Gastrocnemius medialis (tissue), 4 donors: Measurements from ENCODE around the gene BPGM. TPM values are rescaled to one million over a fixed set of nuclear protein-coding genes. Genes with fewer than 3 reads are reported as not detected.

Source experiments
- ATAC-seq, 2 donors: fragments of 150-250 bp; one replicate each; pipeline ENCODE4 v1.9.1; 2016
- DNase-seq, 2 donors: peaks; one replicate each; pipeline ENCODE4 v3.0.0-alpha.2; 2019
- H3K27ac ChIP-seq, 4 donors: fragments of 200-600 bp; sonication (generic); 1 replicate in 1 of 4; 2 replicates in 3 of 4; pipeline ENCODE4 v1.5.1; 2016 to 2018; ENCODE audit warnings: mild to moderate bottlenecking in 2 of 4, moderate library complexity in 1 of 4
- H3K27me3 ChIP-seq, 3 donors: fragments of 200-600 bp; sonication (generic) in 2 of 3; 1 replicate in 1 of 3; 2 replicates in 2 of 3; pipeline versions ENCODE4 v1.5.1 to v1.6.0; 2016 to 2019; ENCODE audit warnings: mild to moderate bottlenecking in 1 of 3, moderate library complexity in 1 of 3
- H3K36me3 ChIP-seq, 2 donors: fragments of 200-600 bp; sonication (generic) in 1 of 2; one replicate each; pipeline ENCODE4 v1.5.1; 2017 to 2018
- H3K4me1 ChIP-seq, 2 donors: fragments of 200-600 bp; sonication (generic) in 1 of 2; one replicate each; pipeline ENCODE4 v1.5.1; 2016 to 2017; ENCODE audit warnings: mild to moderate bottlenecking in 2 of 2
- H3K4me3 ChIP-seq, 4 donors: fragments of 200-600 bp; sonication (generic) in 3 of 4; 1 replicate in 1 of 4; 2 replicates in 3 of 4; pipeline ENCODE4 v1.5.1; 2016 to 2019; ENCODE audit warnings: mild to moderate bottlenecking in 2 of 4
- H3K9me3 ChIP-seq, 3 donors: fragments of 200-600 bp; sonication (generic) in 2 of 3; 1 replicate in 1 of 3; 2 replicates in 2 of 3; pipeline ENCODE4 v1.5.1; 2016 to 2019
- CTCF ChIP-seq, 5 experiments: fragments of 450-650 bp in 3 of 5; fragments of 200-600 bp in 2 of 5; sonication (generic) in 2 of 5; IDR thresholded peaks in 4 of 5; conservative IDR thresholded peaks in 1 of 5; 1 replicate in 4 of 5; 2 replicates in 1 of 5; pipeline ENCODE4 v1.5.1; 2016 to 2019; ENCODE audit warnings: antibody characterized with exemption in 5 of 5, mild to moderate bottlenecking in 3 of 5, moderate library complexity in 3 of 5
- POLR2A ChIP-seq, 2 donors: fragments of 450-650 bp; IDR thresholded peaks; one replicate each; pipeline ENCODE4 v1.6.1; 2017; ENCODE audit warnings: antibody characterized with exemption in 2 of 2, mild to moderate bottlenecking in 2 of 2, moderate library complexity in 2 of 2
- in situ Hi-C, 4 donors: fragments of 200-750 bp; cut with MboI; loops; one replicate each; pipeline versions ENCODE4 v1.15.0 to v1.8.0; 2017; ENCODE audit warnings: low sequenced_read_pairs in 4 of 4
- intact Hi-C: fragments of 100-400 bp; cut with DNase I; formaldehyde crosslinking; loops from one replicate; pipeline ENCODE4 v1.15.1; 2023; ENCODE audit warnings: low total_unique reads
- total RNA-seq, 4 donors: library from RNA; depleted of rRNA; stranded (reverse); fragments of >200 nt; gene quantifications; one replicate each; pipeline versions ENCODE4 v1.1.0 to v1.2.3, GENCODE V29; 2016

The BPGM gene
- total RNA-seq, 4 donors from 2014 or later: 11.3 to 24.5 (median 13.6) TPM

- DNase-seq (no peak), ATAC-seq (no peak)
- Histone ChIP-seq H3K27me3 (no peaks in the 10 kb centered on the region), H3K36me3 (no peaks in the 10 kb centered on the region), H3K4me1 (no peaks in the 10 kb centered on the region), H3K27ac (no peak overlapping the region), H3K9me3 (no peaks in the 10 kb centered on the region), H3K4me3 (no peak overlapping the region)
- in situ Hi-C loops: no loop called here
- intact Hi-C loops: loop anchor here (10.0 kb wide), 1 partner anchor 126 kb away; no protein-coding TSS in a partner anchor
- TF ChIP-seq POLR2A (IDR thresholded peaks at IDR 0.05) (no peak), CTCF (IDR thresholded peaks at IDR 0.05 in 4 of 5, conservative IDR thresholded peaks at IDR 0.05 in 1 of 5) (no peak)
Measured at GRCh38 chr7:134708692-134709091, 62.0 kb downstream of the BPGM start.

GRCh38 chr7:134709197-134709596 is 62.5 kb downstream of the BPGM start:
- DNase-seq (no peak), ATAC-seq (no peak)
- no peak for TF ChIP-seq POLR2A (IDR thresholded peaks at IDR 0.05)
- TF ChIP-seq CTCF (IDR thresholded peaks at IDR 0.05 in 4 of 5, conservative IDR thresholded peaks at IDR 0.05 in 1 of 5): no peak
- no peaks in the 10 kb centered on the region for H3K9me3 ChIP-seq
- H3K27me3 ChIP-seq: no peaks in the 10 kb centered on the region
- H3K4me1 ChIP-seq: no peaks in the 10 kb centered on the region
- no peak overlapping the region for H3K4me3 ChIP-seq
- in situ Hi-C loops: no loop called here
- no peaks in the 10 kb centered on the region for H3K36me3 ChIP-seq
- intact Hi-C loops: loop anchor here (10.0 kb wide), 1 partner anchor 126 kb away; no protein-coding TSS in a partner anchor
- H3K27ac ChIP-seq: no peak overlapping the region

- DNase-seq (no peak), ATAC-seq (no peak)
- TF ChIP-seq POLR2A (IDR thresholded peaks at IDR 0.05) (no peak), CTCF (IDR thresholded peaks at IDR 0.05 in 4 of 5, conservative IDR thresholded peaks at IDR 0.05 in 1 of 5) (no peak)
- Histone ChIP-seq H3K36me3 (no peaks in the 10 kb centered on the region), H3K27ac (no peak overlapping the region), H3K9me3 (no peaks in the 10 kb centered on the region), H3K4me1 (no peaks in the 10 kb centered on the region), H3K4me3 (no peak overlapping the region), H3K27me3 (no peaks in the 10 kb centered on the region)
- intact Hi-C loops (no loop called here), in situ Hi-C loops (no loop called here)
Measured at GRCh38 chr7:134710511-134710853, 63.8 kb downstream of the BPGM start.

GRCh38 chr7:134710854-134711624 is 64.4 kb downstream of the BPGM start:
- TF ChIP-seq POLR2A (IDR thresholded peaks at IDR 0.05) (no peak), CTCF (IDR thresholded peaks at IDR 0.05 in 4 of 5, conservative IDR thresholded peaks at IDR 0.05 in 1 of 5) (no peak)
- no peak for ATAC-seq
- Histone ChIP-seq H3K27me3 (no peaks in the 10 kb centered on the region), H3K4me3 (no peak overlapping the region), H3K4me1 (no peaks in the 10 kb centered on the region), H3K9me3 (no peaks in the 10 kb centered on the region), H3K36me3 (no peaks in the 10 kb centered on the region), H3K27ac (no peak overlapping the region)
- in situ Hi-C loops (no loop called here), intact Hi-C loops (no loop called here)
- no peak for DNase-seq

- Histone ChIP-seq H3K36me3 (no peaks in the 10 kb centered on the region), H3K27me3 (no peaks in the 10 kb centered on the region), H3K9me3 (no peaks in the 10 kb centered on the region), H3K4me3 (no peak overlapping the region), H3K4me1 (no peaks in the 10 kb centered on the region), H3K27ac (no peak overlapping the region)
- DNase-seq (no peak), ATAC-seq (no peak)
- intact Hi-C loops: no loop called here
- TF ChIP-seq POLR2A (IDR thresholded peaks at IDR 0.05) (no peak), CTCF (IDR thresholded peaks at IDR 0.05 in 4 of 5, conservative IDR thresholded peaks at IDR 0.05 in 1 of 5) (no peak)
- in situ Hi-C loops: no loop called here
Measured at GRCh38 chr7:134712196-134712595, 65.5 kb downstream of the BPGM start.
